ENCODE measurements around the gene FGFBP3.

FGFBP3 gene

GRCh38 chr10:91953600-91954160, 44.4 kb upstream of the FGFBP3 start:
- Histone ChIP-seq H3K27ac (ENCODE audit: low read depth, low read length, poor library complexity, severe bottlenecking) (no peak overlapping the region), H3K4me1 (ENCODE audit: insufficient read depth, low read length, severe bottlenecking) (no peaks in the 10 kb centered on the region), H3K9me2 (ENCODE audit: low read depth, low read length) (no peaks in the 10 kb centered on the region), H3K4me3 (ENCODE audit: low read depth, low read length, poor library complexity, severe bottlenecking) (no peak overlapping the region), H3K79me2 (ENCODE audit: insufficient read depth, low read length) (no peaks in the 10 kb centered on the region), H3K36me3 (ENCODE audit: insufficient read depth, low read length) (peaks cover 65% of the 10 kb centered on the region), H4K20me1 (ENCODE audit: insufficient read depth, low read length) (no peaks in the 10 kb centered on the region), H3K9ac (ENCODE audit: low read length) (no peak overlapping the region), H3F3A (ENCODE audit: insufficient read depth, low read length) (no peaks in the 10 kb centered on the region), H3K9me3 (ENCODE audit: low read length) (no peaks in the 10 kb centered on the region), H2AFZ (ENCODE audit: low read length) (no peak overlapping the region), H3K4me2 (ENCODE audit: low read length) (no peak overlapping the region), H3K27me3 (ENCODE audit: insufficient read depth, low read length) (no peaks in the 10 kb centered on the region)
- TF ChIP-seq, protein P1, sequence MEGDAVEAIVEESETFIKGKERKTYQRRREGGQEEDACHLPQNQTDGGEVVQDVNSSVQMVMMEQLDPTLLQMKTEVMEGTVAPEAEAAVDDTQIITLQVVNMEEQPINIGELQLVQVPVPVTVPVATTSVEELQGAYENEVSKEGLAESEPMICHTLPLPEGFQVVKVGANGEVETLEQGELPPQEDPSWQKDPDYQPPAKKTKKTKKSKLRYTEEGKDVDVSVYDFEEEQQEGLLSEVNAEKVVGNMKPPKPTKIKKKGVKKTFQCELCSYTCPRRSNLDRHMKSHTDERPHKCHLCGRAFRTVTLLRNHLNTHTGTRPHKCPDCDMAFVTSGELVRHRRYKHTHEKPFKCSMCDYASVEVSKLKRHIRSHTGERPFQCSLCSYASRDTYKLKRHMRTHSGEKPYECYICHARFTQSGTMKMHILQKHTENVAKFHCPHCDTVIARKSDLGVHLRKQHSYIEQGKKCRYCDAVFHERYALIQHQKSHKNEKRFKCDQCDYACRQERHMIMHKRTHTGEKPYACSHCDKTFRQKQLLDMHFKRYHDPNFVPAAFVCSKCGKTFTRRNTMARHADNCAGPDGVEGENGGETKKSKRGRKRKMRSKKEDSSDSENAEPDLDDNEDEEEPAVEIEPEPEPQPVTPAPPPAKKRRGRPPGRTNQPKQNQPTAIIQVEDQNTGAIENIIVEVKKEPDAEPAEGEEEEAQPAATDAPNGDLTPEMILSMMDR (IDR thresholded peaks at IDR 0.05; ENCODE audit: low read length) = no peak
- no peak for TF ChIP-seq EZH2 (IDR thresholded peaks at IDR 0.05; ENCODE audit: borderline replicate concordance, low read length)

DNA sequence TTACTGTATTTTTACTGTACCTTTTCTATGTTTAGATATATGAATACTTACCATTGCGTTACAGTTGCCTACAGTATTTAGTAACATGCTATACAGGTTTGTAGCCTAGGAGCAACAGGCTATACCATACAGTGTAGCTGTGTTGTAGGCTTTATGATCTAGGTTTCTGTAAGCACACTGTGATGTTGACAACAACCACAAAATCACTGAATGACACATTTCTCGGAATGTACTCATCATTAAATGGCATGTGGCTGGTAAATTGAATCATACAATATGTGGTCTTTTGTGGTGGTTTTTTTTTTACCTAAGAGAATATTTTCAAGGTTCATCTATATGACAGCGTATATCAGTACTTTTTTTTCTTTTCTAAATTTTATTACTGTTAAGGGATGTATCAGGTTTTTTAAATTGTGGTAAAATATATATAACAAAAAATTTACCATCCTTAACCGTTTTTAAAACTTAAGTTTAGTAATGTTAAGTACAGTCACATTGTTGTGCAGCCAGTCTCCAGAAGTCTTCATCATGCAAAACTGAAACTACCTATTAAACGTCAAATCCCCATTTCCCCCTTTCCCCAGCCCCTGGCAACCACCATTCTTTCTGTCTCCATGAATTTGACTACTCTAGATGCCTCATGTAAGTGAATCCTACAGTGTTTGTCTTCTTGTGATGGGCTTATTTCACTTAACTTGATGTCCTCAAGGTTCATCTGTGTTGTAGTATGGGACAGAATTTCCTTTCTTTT, 35.8 kb upstream of the FGFBP3 start:
- no peak for TF ChIP-seq EZH2 (IDR thresholded peaks at IDR 0.05; ENCODE audit: borderline replicate concordance, low read length)
- TF ChIP-seq, protein P1 (IDR thresholded peaks at IDR 0.05; ENCODE audit: low read length) = no peak
- no peaks in the 10 kb centered on the region for H3K9me2 ChIP-seq (ENCODE audit: low read depth, low read length)
- no peaks in the 10 kb centered on the region for H3K4me1 ChIP-seq (ENCODE audit: insufficient read depth, low read length, severe bottlenecking)
- H2AFZ ChIP-seq (ENCODE audit: low read length) = no peak overlapping the region
- H3K4me3 ChIP-seq (ENCODE audit: low read depth, low read length, poor library complexity, severe bottlenecking) = no peak overlapping the region
- no peak overlapping the region for H3K27ac ChIP-seq (ENCODE audit: low read depth, low read length, poor library complexity, severe bottlenecking)
- 0 out of 2 replicates have a peak, but pooled peaks cover 2% of the 10 kb centered on the region for H3K79me2 ChIP-seq (ENCODE audit: insufficient read depth, low read length)
- no peaks in the 10 kb centered on the region for H3F3A ChIP-seq (ENCODE audit: insufficient read depth, low read length)
- no peaks in the 10 kb centered on the region for H3K9me3 ChIP-seq (ENCODE audit: low read length)
- no peaks in the 10 kb centered on the region for H4K20me1 ChIP-seq (ENCODE audit: insufficient read depth, low read length)
- no peaks in the 10 kb centered on the region for H3K27me3 ChIP-seq (ENCODE audit: insufficient read depth, low read length)
- H3K36me3 ChIP-seq (ENCODE audit: insufficient read depth, low read length) = peaks cover 24% of the 10 kb centered on the region
- H3K9ac ChIP-seq (ENCODE audit: low read length) = no peak overlapping the region
- H3K4me2 ChIP-seq (ENCODE audit: low read length) = no peak overlapping the region

DNA sequence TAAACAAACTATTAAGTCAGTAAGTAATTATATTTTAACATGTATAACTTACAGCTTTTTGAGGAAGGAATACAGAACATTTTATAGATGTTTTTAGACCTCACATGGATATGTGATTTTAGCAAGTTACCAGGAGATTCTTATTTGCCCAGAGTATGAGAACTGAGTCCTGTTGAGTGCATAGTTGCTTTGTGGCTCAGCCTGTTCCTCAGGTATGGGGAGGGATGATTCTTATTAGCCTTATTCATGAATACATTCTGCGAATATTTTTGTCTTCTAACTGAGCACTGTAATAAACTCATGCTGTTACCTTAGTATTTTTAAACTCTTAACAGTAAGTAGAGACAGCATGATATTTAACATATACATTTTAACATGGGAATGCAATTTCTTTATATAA, 32.1 kb upstream of the FGFBP3 start:
- no peak overlapping the region for H3K4me2 ChIP-seq (ENCODE audit: low read length)
- H3K79me2 ChIP-seq (ENCODE audit: insufficient read depth, low read length) = peaks cover 20% of the 10 kb centered on the region
- H2AFZ ChIP-seq (ENCODE audit: low read length) = no peak overlapping the region
- H3K27me3 ChIP-seq (ENCODE audit: insufficient read depth, low read length) = no peaks in the 10 kb centered on the region
- no peak for TF ChIP-seq EZH2 (IDR thresholded peaks at IDR 0.05; ENCODE audit: borderline replicate concordance, low read length)
- TF ChIP-seq, protein P1 (IDR thresholded peaks at IDR 0.05; ENCODE audit: low read length) = no peak
- no peaks in the 10 kb centered on the region for H3F3A ChIP-seq (ENCODE audit: insufficient read depth, low read length)
- H3K9me2 ChIP-seq (ENCODE audit: low read depth, low read length) = no peaks in the 10 kb centered on the region
- no peaks in the 10 kb centered on the region for H4K20me1 ChIP-seq (ENCODE audit: insufficient read depth, low read length)
- no peak overlapping the region for H3K4me3 ChIP-seq (ENCODE audit: low read depth, low read length, poor library complexity, severe bottlenecking)
- no peak overlapping the region for H3K9ac ChIP-seq (ENCODE audit: low read length)
- H3K9me3 ChIP-seq (ENCODE audit: low read length) = no peaks in the 10 kb centered on the region
- H3K4me1 ChIP-seq (ENCODE audit: insufficient read depth, low read length, severe bottlenecking) = no peaks in the 10 kb centered on the region
- peaks cover 42% of the 10 kb centered on the region for H3K36me3 ChIP-seq (ENCODE audit: insufficient read depth, low read length)
- no peak overlapping the region for H3K27ac ChIP-seq (ENCODE audit: low read depth, low read length, poor library complexity, severe bottlenecking)

Data from OCI-LY1 (cell line).